CD4-positive, alpha-beta T cell treated with Interleukin-12 subunit alpha and Interleukin-12 subunit beta, for 1 hour (primary cell): ENCODE results near the gene MLC1.
"Not testable (repeated sequence)": the region's sequence is repeated elsewhere in the genome, so short reads cannot be mapped to it uniquely, and the experiment has no call there.

Experiments used
- DNase-seq: peaks from one replicate; pipeline ENCODE4 v3.0.0-alpha.2; 2020

The MLC1 gene

GRCh38 chr22:50101870-50102565 is 16.8 kb upstream of the MLC1 start:
- no peak for DNase-seq

- DNase-seq, result no peak
These were observed 12.8 kb upstream of the MLC1 start for GRCh38 chr22:50098052-50098451.

GRCh38 chr22:50092342-50092741 is 7.1 kb upstream of the MLC1 start:
- DNase-seq, result no peak

- DNase-seq, result no peak
These were observed 6.0 kb upstream of the MLC1 start for GRCh38 chr22:50091092-50091768.

GRCh38 chr22:50090412-50090714 is 5.1 kb upstream of the MLC1 start:
- no peak for DNase-seq

GRCh38 chr22:50089682-50090411 is 4.6 kb upstream of the MLC1 start, which contains the start of gene MOV10L1:
TSS of gene MOV10L1 (plus strand) at chr22:50090006. CDS start at chr22:50090089, 83 bp downstream.
- DNase-seq, result peak; percentile 33

- no peak for DNase-seq
These were observed 4.0 kb upstream of the MLC1 start for GRCh38 chr22:50089231-50089630.

GRCh38 chr22:50088096-50088495 is 2.9 kb upstream of the MLC1 start:
- DNase-seq, result no peak

GRCh38 chr22:50087646-50088045 is 2.4 kb upstream of the MLC1 start:
- DNase-seq, result no peak

GRCh38 chr22:50086975-50087374 is 1.7 kb upstream of the MLC1 start:
- not testable (repeated sequence) for DNase-seq

- no peak for DNase-seq
These were observed 1.3 kb upstream of the MLC1 start for GRCh38 chr22:50086526-50086925.

- no peak for DNase-seq
These were observed 608 bp downstream of the MLC1 start for GRCh38 chr22:50084614-50085021.

GRCh38 chr22:50084080-50084477 is 1.1 kb downstream of the MLC1 start:
- no peak for DNase-seq

- DNase-seq, result no peak
These were observed 1.7 kb downstream of the MLC1 start for GRCh38 chr22:50083462-50084079.

GRCh38 chr22:50082961-50083461 is 2.2 kb downstream of the MLC1 start:
- no peak for DNase-seq

- DNase-seq, result no peak
These were observed 3.0 kb downstream of the MLC1 start for GRCh38 chr22:50082197-50082715.

GRCh38 chr22:50081426-50082196 is 3.6 kb downstream of the MLC1 start:
- DNase-seq, result no peak

GRCh38 chr22:50080077-50080465 is 5.2 kb downstream of the MLC1 start:
- DNase-seq, result no peak

- DNase-seq, result no peak
These were observed 6.5 kb downstream of the MLC1 start for GRCh38 chr22:50078761-50079160.

GRCh38 chr22:50078246-50078645 is 7.0 kb downstream of the MLC1 start:
- DNase-seq, result no peak

- no peak for DNase-seq
These were observed 8.3 kb downstream of the MLC1 start for GRCh38 chr22:50076646-50077535.
